ENCODE measurements around the gene CAMK2B. TPM values are rescaled to one million over a fixed set of nuclear protein-coding genes. Genes with fewer than 3 reads are reported as not detected.

CAMK2B gene
- total RNA-seq, 1 experiment from 2014 or later, result not detected

GRCh38 chr7:44335184-44335583 is 9.8 kb upstream of the CAMK2B start:
- no peak for DNase-seq
- no peaks in the 10 kb centered on the region for H3K36me3 ChIP-seq (ENCODE audit: insufficient read depth, low read length)
- H3K9me2 ChIP-seq (replicated peaks; ENCODE audit: insufficient read depth, low read length), result no peaks in the 10 kb centered on the region
- no peaks in the 10 kb centered on the region for H4K20me1 ChIP-seq (ENCODE audit: insufficient read depth, low read depth, low read length)
- H3K27ac ChIP-seq (ENCODE audit: low read length), result no peak overlapping the region
- no peaks in the 10 kb centered on the region for H3K4me1 ChIP-seq (ENCODE audit: low read length)
- H3K9me3 ChIP-seq (ENCODE audit: low read length), result no peaks in the 10 kb centered on the region
- no peaks in the 10 kb centered on the region for H3K79me2 ChIP-seq (ENCODE audit: low read length)
- H3K9ac ChIP-seq (ENCODE audit: low read length), result no peak overlapping the region
- no peaks in the 10 kb centered on the region for H3K27me3 ChIP-seq (ENCODE audit: low read length)
- no peak overlapping the region for H2AFZ ChIP-seq (ENCODE audit: low read length)
- H3K4me3 ChIP-seq (ENCODE audit: low read length), result no peak overlapping the region
- no peak overlapping the region for H3K4me2 ChIP-seq (ENCODE audit: low read depth, low read length, poor library complexity, severe bottlenecking)

- Histone ChIP-seq H4K20me1 (ENCODE audit: insufficient read depth, low read depth, low read length) (no peaks in the 10 kb centered on the region), H3K9me2 (replicated peaks; ENCODE audit: insufficient read depth, low read length) (no peaks in the 10 kb centered on the region), H3K4me3 (ENCODE audit: low read length) (no peak overlapping the region), H3K9ac (ENCODE audit: low read length) (no peak overlapping the region), H3K4me2 (ENCODE audit: low read depth, low read length, poor library complexity, severe bottlenecking) (no peak overlapping the region), H3K4me1 (ENCODE audit: low read length) (no peaks in the 10 kb centered on the region), H2AFZ (ENCODE audit: low read length) (no peak overlapping the region), H3K9me3 (ENCODE audit: low read length) (no peaks in the 10 kb centered on the region), H3K27ac (ENCODE audit: low read length) (no peak overlapping the region), H3K36me3 (ENCODE audit: insufficient read depth, low read length) (no peaks in the 10 kb centered on the region), H3K27me3 (ENCODE audit: low read length) (no peaks in the 10 kb centered on the region), H3K79me2 (ENCODE audit: low read length) (no peaks in the 10 kb centered on the region)
- DNase-seq, result no peak
Measured at GRCh38 chr7:44334734-44335097, 9.3 kb upstream of the CAMK2B start.

GRCh38 chr7:44333911-44334733 is 8.7 kb upstream of the CAMK2B start:
- no peaks in the 10 kb centered on the region for H3K9me3 ChIP-seq (ENCODE audit: low read length)
- H2AFZ ChIP-seq (ENCODE audit: low read length), result no peak overlapping the region
- H3K36me3 ChIP-seq (ENCODE audit: insufficient read depth, low read length), result no peaks in the 10 kb centered on the region
- no peaks in the 10 kb centered on the region for H3K9me2 ChIP-seq (replicated peaks; ENCODE audit: insufficient read depth, low read length)
- H3K79me2 ChIP-seq (ENCODE audit: low read length), result no peaks in the 10 kb centered on the region
- DNase-seq, result no peak
- H3K4me1 ChIP-seq (ENCODE audit: low read length), result no peaks in the 10 kb centered on the region
- H3K4me3 ChIP-seq (ENCODE audit: low read length), result no peak overlapping the region
- H3K9ac ChIP-seq (ENCODE audit: low read length), result no peak overlapping the region
- no peaks in the 10 kb centered on the region for H4K20me1 ChIP-seq (ENCODE audit: insufficient read depth, low read depth, low read length)
- H3K4me2 ChIP-seq (ENCODE audit: low read depth, low read length, poor library complexity, severe bottlenecking), result no peak overlapping the region
- no peaks in the 10 kb centered on the region for H3K27me3 ChIP-seq (ENCODE audit: low read length)
- H3K27ac ChIP-seq (ENCODE audit: low read length), result no peak overlapping the region

- H2AFZ ChIP-seq (ENCODE audit: low read length), result no peak overlapping the region
- no peaks in the 10 kb centered on the region for H3K27me3 ChIP-seq (ENCODE audit: low read length)
- H3K36me3 ChIP-seq (ENCODE audit: insufficient read depth, low read length), result no peaks in the 10 kb centered on the region
- no peaks in the 10 kb centered on the region for H3K4me1 ChIP-seq (ENCODE audit: low read length)
- H4K20me1 ChIP-seq (ENCODE audit: insufficient read depth, low read depth, low read length), result no peaks in the 10 kb centered on the region
- no peak overlapping the region for H3K9ac ChIP-seq (ENCODE audit: low read length)
- H3K4me2 ChIP-seq (ENCODE audit: low read depth, low read length, poor library complexity, severe bottlenecking), result no peak overlapping the region
- no peak for DNase-seq
- no peaks in the 10 kb centered on the region for H3K9me2 ChIP-seq (replicated peaks; ENCODE audit: insufficient read depth, low read length)
- H3K4me3 ChIP-seq (ENCODE audit: low read length), result no peak overlapping the region
- H3K9me3 ChIP-seq (ENCODE audit: low read length), result no peaks in the 10 kb centered on the region
- no peak overlapping the region for H3K27ac ChIP-seq (ENCODE audit: low read length)
- H3K79me2 ChIP-seq (ENCODE audit: low read length), result no peaks in the 10 kb centered on the region
Measured at GRCh38 chr7:44331682-44332081, 6.3 kb upstream of the CAMK2B start.

GRCh38 chr7:44330331-44330730 is 4.9 kb upstream of the CAMK2B start:
- H3K9me2 ChIP-seq (replicated peaks; ENCODE audit: insufficient read depth, low read length), result no peaks in the 10 kb centered on the region
- H3K27ac ChIP-seq (ENCODE audit: low read length), result no peak overlapping the region
- H3K36me3 ChIP-seq (ENCODE audit: insufficient read depth, low read length), result no peaks in the 10 kb centered on the region
- no peaks in the 10 kb centered on the region for H4K20me1 ChIP-seq (ENCODE audit: insufficient read depth, low read depth, low read length)
- no peak overlapping the region for H2AFZ ChIP-seq (ENCODE audit: low read length)
- no peaks in the 10 kb centered on the region for H3K27me3 ChIP-seq (ENCODE audit: low read length)
- H3K4me1 ChIP-seq (ENCODE audit: low read length), result no peaks in the 10 kb centered on the region
- H3K79me2 ChIP-seq (ENCODE audit: low read length), result no peaks in the 10 kb centered on the region
- DNase-seq, result no peak
- no peak overlapping the region for H3K4me3 ChIP-seq (ENCODE audit: low read length)
- H3K9ac ChIP-seq (ENCODE audit: low read length), result no peak overlapping the region
- no peak overlapping the region for H3K4me2 ChIP-seq (ENCODE audit: low read depth, low read length, poor library complexity, severe bottlenecking)
- no peaks in the 10 kb centered on the region for H3K9me3 ChIP-seq (ENCODE audit: low read length)

- H3K4me2 ChIP-seq (ENCODE audit: low read depth, low read length, poor library complexity, severe bottlenecking), result no peak overlapping the region
- H3K4me1 ChIP-seq (ENCODE audit: low read length), result no peaks in the 10 kb centered on the region
- no peak overlapping the region for H3K9ac ChIP-seq (ENCODE audit: low read length)
- H3K9me2 ChIP-seq (replicated peaks; ENCODE audit: insufficient read depth, low read length), result no peaks in the 10 kb centered on the region
- H3K9me3 ChIP-seq (ENCODE audit: low read length), result no peaks in the 10 kb centered on the region
- H3K27ac ChIP-seq (ENCODE audit: low read length), result no peak overlapping the region
- no peaks in the 10 kb centered on the region for H4K20me1 ChIP-seq (ENCODE audit: insufficient read depth, low read depth, low read length)
- H3K36me3 ChIP-seq (ENCODE audit: insufficient read depth, low read length), result no peaks in the 10 kb centered on the region
- H3K4me3 ChIP-seq (ENCODE audit: low read length), result no peak overlapping the region
- H3K27me3 ChIP-seq (ENCODE audit: low read length), result no peaks in the 10 kb centered on the region
- no peak overlapping the region for H2AFZ ChIP-seq (ENCODE audit: low read length)
- no peaks in the 10 kb centered on the region for H3K79me2 ChIP-seq (ENCODE audit: low read length)
- no peak for DNase-seq
Measured at GRCh38 chr7:44329888-44330287, 4.5 kb upstream of the CAMK2B start.

GRCh38 chr7:44329081-44329480 is 3.7 kb upstream of the CAMK2B start:
- Histone ChIP-seq H4K20me1 (ENCODE audit: insufficient read depth, low read depth, low read length) (no peaks in the 10 kb centered on the region), H3K4me2 (ENCODE audit: low read depth, low read length, poor library complexity, severe bottlenecking) (no peak overlapping the region), H3K79me2 (ENCODE audit: low read length) (no peaks in the 10 kb centered on the region), H3K9me3 (ENCODE audit: low read length) (no peaks in the 10 kb centered on the region), H3K9ac (ENCODE audit: low read length) (no peak overlapping the region), H3K9me2 (replicated peaks; ENCODE audit: insufficient read depth, low read length) (no peaks in the 10 kb centered on the region), H3K4me1 (ENCODE audit: low read length) (no peaks in the 10 kb centered on the region), H3K4me3 (ENCODE audit: low read length) (no peak overlapping the region), H3K27me3 (ENCODE audit: low read length) (no peaks in the 10 kb centered on the region), H2AFZ (ENCODE audit: low read length) (no peak overlapping the region), H3K27ac (ENCODE audit: low read length) (no peak overlapping the region), H3K36me3 (ENCODE audit: insufficient read depth, low read length) (no peaks in the 10 kb centered on the region)
- DNase-seq, result no peak

- no peaks in the 10 kb centered on the region for H3K27me3 ChIP-seq (ENCODE audit: low read length)
- no peaks in the 10 kb centered on the region for H4K20me1 ChIP-seq (ENCODE audit: insufficient read depth, low read depth, low read length)
- H3K9ac ChIP-seq (ENCODE audit: low read length), result no peak overlapping the region
- no peak overlapping the region for H2AFZ ChIP-seq (ENCODE audit: low read length)
- H3K79me2 ChIP-seq (ENCODE audit: low read length), result no peaks in the 10 kb centered on the region
- no peak for DNase-seq
- no peak overlapping the region for H3K4me3 ChIP-seq (ENCODE audit: low read length)
- no peaks in the 10 kb centered on the region for H3K36me3 ChIP-seq (ENCODE audit: insufficient read depth, low read length)
- H3K9me3 ChIP-seq (ENCODE audit: low read length), result no peaks in the 10 kb centered on the region
- H3K27ac ChIP-seq (ENCODE audit: low read length), result no peak overlapping the region
- no peaks in the 10 kb centered on the region for H3K4me1 ChIP-seq (ENCODE audit: low read length)
- no peaks in the 10 kb centered on the region for H3K9me2 ChIP-seq (replicated peaks; ENCODE audit: insufficient read depth, low read length)
- H3K4me2 ChIP-seq (ENCODE audit: low read depth, low read length, poor library complexity, severe bottlenecking), result no peak overlapping the region
Measured at GRCh38 chr7:44327981-44328380, 2.6 kb upstream of the CAMK2B start.
